AG08396 (cell line): ENCODE results near the gene PEPD.

Experiments
- DNase-seq: peaks from one replicate; pipeline ENCODE4 v3.0.0; 2012; ENCODE audit warnings: low spot score, mixed read lengths

PEPD gene

DNA sequence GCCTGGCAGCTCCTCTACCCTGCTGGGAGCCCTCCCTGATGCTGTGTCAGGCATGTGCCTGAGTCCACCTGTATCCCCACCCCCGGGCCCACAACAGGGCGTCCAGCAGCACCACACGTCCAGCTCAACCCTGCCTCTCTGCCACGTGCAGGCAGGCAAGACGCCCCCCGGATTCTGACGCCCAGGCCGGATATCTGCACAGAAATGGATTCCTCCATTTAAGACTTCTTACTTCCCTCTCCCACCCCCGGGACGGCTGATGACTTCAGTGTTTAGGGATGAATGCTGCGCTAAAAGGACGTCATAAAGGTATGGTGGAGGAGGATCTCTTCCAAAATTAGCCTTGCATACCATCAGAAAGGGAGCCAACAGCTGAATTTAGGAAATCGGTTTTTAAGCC, 10.2 kb downstream of the PEPD start:
- DNase-seq: no peak

DNA sequence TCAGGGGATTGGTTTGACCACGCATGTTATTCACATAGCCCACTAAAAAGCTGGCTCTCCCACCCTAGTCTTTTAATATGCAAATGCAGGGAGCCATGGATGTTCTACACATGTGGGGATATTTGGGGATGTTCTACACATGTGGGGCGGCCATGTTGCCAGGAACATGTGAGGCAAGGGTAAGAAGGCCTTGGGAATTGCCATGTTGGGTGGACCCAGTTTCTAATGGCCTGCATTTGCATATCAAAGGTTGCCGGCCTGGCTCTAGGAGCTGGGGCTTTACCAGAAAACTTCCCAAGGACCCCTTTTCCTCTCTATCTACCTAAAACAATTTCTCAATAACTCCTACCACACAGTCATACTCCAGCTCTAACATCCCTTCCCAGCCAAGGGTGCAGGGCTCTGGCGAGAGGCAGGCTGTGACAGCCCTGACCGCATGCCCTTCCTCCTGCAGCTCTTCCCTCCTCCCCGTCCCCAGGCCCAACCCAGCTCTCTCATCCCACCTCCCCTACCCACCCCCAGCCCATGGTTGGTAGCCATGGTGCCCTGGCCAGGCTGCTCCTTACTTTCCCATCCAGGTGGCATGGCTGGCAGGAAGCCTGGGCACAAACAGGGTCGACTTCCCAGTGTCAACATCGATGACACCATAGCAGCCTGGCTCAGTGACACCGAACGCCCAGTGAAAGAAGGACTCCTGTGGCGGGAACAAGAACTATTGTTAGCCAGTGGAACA, 11.0 kb downstream of the PEPD start:
- DNase-seq: no peak

DNA sequence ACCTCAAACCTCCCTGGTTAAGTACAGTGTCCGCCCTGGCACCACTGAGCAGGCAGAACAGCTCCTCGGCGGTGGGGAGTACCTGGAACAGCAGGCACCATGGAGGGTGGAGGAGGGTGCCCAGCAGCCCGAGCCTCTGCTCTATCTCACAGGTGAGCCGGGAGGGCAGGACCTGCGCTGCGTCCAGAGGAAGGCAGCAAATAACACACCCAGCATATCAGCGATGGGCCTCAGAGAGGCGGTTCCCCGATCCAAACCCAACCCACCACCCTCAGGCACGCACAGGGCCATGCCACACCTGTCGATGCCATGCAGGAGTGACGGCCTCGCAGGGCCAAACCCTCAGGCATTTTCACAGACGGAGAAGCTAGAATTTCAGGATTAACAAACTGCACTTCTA, 11.8 kb downstream of the PEPD start:
- DNase-seq: no peak

DNA sequence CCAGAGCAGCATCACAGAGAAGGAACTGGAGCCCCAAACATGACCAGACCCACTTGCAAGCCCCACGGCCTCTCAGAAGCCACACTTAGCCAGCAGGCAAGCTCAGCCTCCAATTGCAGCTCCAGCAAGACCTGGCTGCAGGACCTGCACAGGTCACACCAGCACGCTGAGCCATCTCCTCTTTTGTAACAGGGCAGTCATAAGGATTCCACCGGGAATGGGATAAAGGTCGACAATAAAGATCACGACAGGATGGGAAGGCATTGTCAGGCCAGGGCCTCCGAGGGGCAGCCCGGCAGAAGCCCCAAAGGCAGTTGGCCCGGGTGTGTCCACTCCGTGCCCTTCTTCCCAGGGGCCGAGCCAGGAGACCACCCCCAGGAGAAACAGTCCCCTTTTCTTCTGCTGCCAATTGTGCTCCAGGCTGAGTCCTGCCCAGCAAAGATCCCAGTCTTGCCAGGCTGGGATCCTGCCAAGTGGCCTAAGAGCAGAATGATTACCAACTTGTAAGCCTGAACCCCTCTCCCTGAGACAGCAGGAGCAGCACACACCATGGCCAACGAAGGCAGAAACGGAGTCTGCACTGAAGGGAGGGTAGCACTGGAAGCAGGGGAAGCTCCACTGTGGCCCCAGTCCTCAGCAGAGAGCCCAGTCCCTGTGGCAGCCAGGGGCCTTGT, 12.5 kb downstream of the PEPD start:
- DNase-seq: peak; percentile 37

GRCh38 chr19:33508431-33508830, 13.2 kb downstream of the PEPD start:
- no peak for DNase-seq

DNA sequence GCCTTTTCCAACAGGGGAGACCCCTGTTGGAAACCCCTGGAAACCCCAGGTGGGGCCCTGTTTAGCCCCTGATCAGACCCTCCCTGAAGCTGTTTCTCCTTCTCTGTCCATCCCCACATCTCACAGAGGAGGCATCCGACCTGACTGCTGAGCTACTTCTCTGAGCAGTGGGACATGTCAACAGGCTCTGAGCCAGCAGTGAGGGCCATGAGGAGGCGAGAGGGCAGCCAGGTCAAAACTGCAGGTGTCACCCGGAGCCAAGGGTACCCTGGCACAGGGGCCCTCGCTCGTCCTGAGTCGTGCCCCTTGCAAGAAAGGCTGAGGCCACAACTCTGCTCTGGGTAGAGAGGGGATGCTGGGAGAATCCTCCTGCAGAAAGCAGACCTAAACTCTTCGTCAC, 13.6 kb downstream of the PEPD start:
- no peak for DNase-seq

DNA sequence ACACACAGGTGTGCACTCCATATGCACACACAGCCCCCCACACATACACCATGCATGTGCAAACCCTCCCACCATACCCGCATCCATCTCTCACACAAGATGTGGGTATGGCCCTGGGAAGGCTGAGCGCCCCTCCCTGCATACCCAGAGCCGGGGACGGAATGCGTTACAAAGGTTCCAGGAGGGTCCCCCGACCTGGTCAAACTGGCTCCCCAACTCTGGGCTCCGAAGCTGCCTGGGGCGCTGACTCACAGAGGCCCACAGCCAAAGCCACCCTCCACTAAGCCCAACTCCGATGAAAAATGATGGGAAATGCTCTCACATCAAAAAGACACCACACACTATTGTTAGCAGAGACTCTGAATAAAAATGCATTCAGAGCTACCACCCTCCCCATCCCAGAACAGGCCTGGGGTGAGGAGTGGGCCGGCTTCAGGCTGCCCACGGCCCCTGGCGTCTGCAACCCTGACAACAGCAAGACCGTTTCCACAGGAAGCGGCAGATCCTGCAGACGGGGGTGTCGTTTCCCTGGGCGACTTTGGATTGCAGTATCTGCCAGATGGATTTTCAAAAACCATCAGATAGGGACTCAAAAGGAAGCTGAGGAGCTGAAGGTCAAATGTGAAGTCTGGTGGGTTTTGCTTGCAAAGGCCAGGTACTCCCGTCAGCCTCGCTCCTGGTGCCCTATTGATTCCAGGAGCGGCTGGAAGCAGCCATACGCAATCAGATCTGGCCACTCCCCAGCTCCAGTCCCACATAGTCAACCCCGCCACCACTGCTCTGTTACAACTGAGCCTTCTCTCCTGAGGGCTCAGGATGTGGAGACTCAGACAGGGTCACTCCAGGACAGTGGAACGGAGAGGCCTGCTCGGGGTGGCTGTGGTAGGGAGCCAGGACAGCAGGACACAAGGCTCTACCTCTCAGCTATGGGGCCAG, 14.3 kb downstream of the PEPD start:
- DNase-seq: no peak

- DNase-seq: no peak
Observed at GRCh38 chr19:33506498-33506897, 15.1 kb downstream of the PEPD start.

DNA sequence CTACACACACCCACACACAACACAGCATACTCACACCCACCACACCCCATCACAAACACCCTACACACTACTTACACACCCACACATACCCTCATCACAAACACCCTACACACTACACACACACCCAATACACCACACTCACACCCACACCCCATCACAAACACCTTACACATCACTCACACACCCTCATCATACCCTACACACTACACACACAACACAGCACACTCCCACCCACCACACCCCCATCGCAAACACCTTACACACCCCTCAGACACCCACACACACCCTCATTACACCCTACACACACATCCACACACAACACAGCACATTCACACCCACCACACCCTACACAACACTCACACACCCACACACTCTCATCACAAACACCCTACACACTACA, 15.8 kb downstream of the PEPD start:
- no peak for DNase-seq

- no peak for DNase-seq
Observed at GRCh38 chr19:33505148-33505547, 16.4 kb downstream of the PEPD start.

DNA sequence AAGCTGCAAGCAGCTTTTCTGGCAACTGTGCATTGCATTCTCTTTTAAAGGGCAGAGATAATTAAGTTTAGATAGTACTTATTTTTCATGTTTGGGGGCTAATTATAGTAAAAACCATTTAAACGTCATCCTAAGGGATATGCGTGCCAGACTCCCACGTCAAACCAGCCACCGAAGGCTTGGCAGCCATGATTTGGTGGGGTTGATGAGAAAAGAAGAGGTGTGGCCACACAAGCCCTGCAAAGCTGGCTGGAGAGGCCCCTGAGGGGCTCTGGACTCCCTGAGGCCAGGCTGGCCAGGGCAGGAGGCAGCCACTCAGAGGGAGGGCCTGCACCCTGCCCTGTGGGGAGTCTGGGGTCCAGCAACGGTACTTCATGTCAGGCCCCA, 17.5 kb downstream of the PEPD start:
- no peak for DNase-seq

DNA sequence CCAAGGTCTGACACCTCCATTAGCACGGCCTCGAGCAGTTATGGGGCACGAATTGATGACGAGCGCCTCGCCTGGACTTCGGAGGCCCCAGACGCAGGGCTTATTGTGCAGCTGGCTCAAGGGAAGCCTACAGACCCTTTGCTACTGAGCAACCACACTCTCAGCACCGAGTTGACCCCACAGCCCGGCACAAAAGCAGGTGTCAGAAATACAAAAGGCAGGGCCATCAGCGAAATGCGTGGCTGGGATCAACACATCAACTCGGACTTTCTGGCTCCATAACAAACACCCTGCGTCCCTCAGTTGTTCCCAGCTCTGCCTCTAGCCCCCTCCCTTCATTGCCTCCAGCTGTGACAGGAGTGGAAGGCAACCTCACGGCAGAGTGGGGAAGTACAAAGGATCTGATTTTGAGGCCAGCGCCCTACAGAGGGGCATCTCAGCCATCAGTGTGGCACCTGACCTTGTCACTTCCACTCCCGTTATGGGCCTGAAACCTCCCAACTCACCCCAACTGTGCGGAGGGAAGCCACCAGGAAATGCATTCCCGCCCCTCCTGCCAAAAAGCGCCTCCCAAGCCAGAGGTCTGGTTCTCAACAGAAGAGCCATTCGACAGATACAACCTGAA, 18.0 kb downstream of the PEPD start:
- DNase-seq: no peak

DNA sequence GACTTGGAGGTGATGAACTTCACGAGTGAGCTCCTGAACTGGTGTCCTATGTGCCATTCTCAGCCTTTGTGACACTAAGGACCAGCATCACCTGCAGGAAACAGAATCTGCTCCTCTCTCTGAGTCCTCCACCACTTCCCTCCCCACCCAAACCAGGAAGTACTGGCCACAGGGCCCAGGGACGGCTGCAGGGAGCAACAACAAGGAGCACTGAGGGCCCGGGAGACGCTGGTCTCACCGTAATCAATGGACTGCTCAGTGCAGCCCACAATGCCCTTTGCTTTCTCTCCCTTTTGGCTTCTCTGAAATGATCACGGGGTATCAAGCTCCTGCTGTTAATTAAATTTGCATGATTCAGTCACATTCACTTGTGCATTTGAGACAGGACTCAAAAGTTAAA, 18.6 kb downstream of the PEPD start:
- DNase-seq: no peak

GRCh38 chr19:33502521-33502920, 19.1 kb downstream of the PEPD start:
- no peak for DNase-seq

DNA sequence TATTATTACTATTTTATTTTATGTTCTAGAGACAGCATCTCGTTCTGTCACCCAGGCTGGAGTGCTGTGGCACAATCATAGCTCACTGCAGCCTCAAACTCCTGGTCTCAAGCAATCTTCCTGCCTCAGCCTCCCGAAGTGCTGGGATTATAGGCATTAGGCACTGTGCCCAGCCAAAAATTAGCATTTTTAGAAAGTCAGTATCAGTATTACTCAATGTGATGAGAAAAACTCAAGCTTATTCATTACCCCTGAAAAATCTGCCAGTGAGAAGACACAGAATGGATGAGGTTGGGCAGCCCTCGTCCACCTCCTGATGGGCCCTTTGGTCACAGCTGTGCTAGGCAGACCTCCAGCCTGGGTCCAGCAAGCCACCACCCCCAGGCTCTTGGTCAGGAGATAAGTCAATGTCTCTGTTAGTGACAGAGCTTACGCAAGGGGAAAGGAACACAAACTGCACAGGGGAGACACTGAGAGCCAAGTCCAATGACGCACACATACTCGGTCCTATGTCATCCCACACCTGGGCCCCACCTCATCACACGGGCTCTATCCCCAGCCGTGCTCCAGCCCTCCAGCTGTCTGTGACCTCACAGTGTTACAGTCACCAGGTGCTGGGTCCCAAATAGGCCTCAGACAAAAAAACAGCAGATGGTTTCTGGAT, 19.8 kb downstream of the PEPD start:
- DNase-seq: no peak

DNA sequence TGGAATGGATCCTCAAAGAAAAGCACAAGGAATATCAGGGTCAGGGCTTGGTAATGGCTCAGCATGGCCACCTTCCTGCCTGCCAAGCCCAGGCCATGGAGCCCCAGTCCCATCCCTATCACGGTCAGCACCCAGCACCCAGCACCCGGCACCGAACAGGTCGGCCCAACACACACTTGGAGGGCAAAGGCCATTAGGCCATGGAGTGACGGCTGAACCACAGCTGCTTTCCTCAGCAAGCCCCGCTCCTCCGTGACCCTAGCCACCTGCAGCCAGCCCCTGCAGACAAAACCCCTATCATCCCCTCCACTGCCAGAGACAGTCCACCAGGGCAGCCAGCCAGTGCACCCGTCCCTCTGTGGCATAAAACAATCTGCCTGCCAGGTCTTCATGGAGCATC, 20.6 kb downstream of the PEPD start:
- DNase-seq: no peak

DNA sequence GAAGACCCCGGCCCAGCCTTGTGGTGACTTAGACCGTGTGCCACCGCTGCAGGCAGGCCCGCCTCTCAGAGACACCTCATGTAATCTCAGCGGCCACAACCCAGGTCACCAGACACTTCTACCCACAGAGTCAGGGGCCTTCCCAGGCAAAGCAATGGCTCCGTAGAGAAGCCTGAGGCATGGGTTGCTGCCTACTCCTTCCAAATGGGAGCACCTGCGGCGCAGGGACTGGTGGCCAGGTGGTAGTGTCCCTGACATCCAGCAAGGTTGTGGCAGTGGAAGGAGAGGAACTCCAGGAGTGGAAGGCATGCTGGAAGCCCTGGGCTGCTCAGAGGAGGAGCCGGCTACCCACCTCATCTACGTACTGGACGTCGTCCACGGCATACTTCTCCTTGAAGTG, 21.0 kb downstream of the PEPD start:
- DNase-seq: no peak

DNA sequence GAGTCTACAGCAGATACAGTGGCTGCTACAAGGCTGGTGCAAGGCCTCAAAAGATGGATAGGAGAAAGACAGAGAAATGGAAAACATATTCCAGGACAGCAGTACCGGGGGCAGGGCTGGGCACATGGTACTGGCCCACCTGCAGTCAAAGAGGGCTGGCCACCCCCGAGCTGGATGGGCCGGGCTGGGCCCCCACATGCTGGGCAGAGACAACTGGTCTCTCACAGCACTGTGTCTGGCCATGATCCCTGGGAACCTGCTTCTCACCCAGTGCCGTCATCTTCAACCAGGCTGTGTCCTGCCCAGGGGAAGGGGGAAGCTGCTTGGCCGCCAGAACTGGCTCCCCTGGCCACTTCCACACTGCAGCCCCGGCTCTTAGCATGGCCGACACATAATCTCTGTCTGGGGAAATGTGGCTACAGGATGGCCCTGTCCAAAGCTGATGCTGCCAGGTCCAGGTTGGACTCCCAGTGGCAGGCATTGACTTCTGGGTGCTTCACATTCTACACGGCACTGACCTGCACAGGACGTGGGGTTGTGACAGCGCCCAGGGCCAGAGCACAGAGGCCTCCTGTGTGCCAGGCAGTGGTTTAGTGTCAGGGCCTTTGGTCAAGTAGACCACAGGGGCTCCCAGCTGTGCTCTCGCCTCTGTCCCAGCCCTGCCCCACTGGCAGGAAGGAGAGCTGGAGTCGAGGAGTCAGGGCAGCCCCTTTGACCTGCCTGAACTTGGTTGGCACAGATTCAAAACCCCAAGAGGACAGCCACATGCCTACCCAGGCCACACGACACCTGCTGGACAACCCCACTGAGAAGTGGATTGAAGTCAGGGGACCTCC, 21.7 kb downstream of the PEPD start:
- no peak for DNase-seq

DNA sequence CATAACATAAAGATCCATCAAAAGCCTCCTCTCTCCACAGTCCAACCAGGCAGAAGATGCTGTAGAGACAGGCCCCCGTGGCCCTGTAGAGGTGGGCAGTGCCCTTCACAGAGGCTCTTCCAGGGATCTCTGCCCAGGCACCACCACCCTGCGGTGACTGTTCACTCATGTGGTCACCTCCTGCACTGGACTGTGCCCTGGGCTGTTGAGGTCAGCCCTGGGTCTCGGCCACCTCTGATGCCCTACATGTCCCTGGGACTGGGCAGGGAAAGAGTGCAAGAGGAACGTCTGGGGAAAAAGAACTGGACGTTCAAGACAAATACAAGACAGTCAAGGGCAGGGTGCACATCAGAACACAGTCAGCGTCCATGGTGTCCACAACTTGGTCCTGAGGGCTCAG, 22.3 kb downstream of the PEPD start:
- no peak for DNase-seq

- DNase-seq: no peak
Observed at GRCh38 chr19:33498391-33499000, 23.1 kb downstream of the PEPD start.

GRCh38 chr19:33497778-33498175, 23.8 kb downstream of the PEPD start:
- DNase-seq: no peak
